Chondrocyte (in vitro differentiated cells): ENCODE measurements around the gene NLRX1. TPM values are rescaled to one million over a fixed set of nuclear protein-coding genes. Genes with fewer than 3 reads are reported as not detected.
"Not testable (repeated sequence)": the region's sequence is repeated elsewhere in the genome, so short reads cannot be mapped to it uniquely, and the experiment has no call there.

Experiments
- DNase-seq: peaks from one replicate; pipeline ENCODE4 v3.0.0; 2021; ENCODE audit warnings: mixed read lengths, low spot score
- H3K27ac Mint-ChIP-seq: one replicate; pipeline ENCODE4 v1.8.0; 2021; ENCODE audit warnings: mild to moderate bottlenecking, moderate library complexity, mixed read lengths; ENCODE audit not compliant: unreplicated experiment
- H3K27me3 Mint-ChIP-seq: 2 replicates; pipeline ENCODE4 v1.8.0; 2021; ENCODE audit warnings: low read depth, mixed read lengths
- H3K36me3 Mint-ChIP-seq: 2 replicates; pipeline ENCODE4 v1.8.0; 2021; ENCODE audit warnings: low read depth, mixed read lengths
- H3K4me1 Mint-ChIP-seq: 2 replicates; pipeline ENCODE4 v1.8.0; 2021; ENCODE audit warnings: low read depth, mild to moderate bottlenecking, mixed read lengths
- H3K4me3 Mint-ChIP-seq: one replicate; pipeline ENCODE4 v1.8.0; 2021; ENCODE audit warnings: mild to moderate bottlenecking, moderate library complexity, mixed read lengths; ENCODE audit not compliant: unreplicated experiment
- H3K9me3 Mint-ChIP-seq: 2 replicates; pipeline ENCODE4 v1.8.0; 2021; ENCODE audit warnings: low read depth, mixed read lengths
- CTCF ChIP-seq: fragments of 200-600 bp; sonication (generic); IDR thresholded peaks from 2 replicates; pipeline ENCODE4 v1.5.0; 2021; ENCODE audit warnings: antibody characterized with exemption, mild to moderate bottlenecking, moderate library complexity
- total RNA-seq: library from RNA; stranded (reverse); gene quantifications from 3 replicates; pipeline ENCODE4 v1.2.1, GENCODE V29; 2021

NLRX1 gene
- total RNA-seq, 1 donor from 2014 or later: 20.1 TPM

GRCh38 chr11:119198925-119199324 is 30.4 kb downstream of the NLRX1 start:
- Mint-ChIP-seq H3K4me1 (no peaks in the 10 kb centered on the region), H3K27me3 (no peaks in the 10 kb centered on the region), H3K9me3 (no peaks in the 10 kb centered on the region), H3K36me3 (no peaks in the 10 kb centered on the region), H3K4me3 (no peak overlapping the region), H3K27ac (no peak overlapping the region)
- TF ChIP-seq CTCF: no peak
- DNase-seq: peak; percentile 40

DNA sequence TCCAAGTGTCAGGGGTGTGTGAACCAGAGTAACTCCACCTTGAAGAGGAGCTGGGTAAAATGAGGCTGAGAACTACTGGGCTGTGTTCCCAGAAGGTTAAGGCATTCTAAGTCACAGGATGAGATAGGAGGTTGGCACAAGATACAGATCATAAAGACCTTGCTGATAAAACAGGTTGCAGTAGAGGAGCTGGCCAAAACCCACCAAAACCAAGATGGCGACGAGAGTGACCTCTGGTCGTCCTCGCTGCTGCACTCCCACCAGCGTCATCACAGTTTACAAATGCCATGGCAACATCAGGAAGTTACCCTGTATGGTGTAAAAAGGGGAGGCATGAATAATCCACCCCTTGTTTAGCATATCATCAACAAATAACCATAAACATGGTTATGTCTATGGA is 32.7 kb downstream of the NLRX1 start:
- not testable (repeated sequence) for H3K27me3 Mint-ChIP-seq, H3K27ac Mint-ChIP-seq, H3K4me3 Mint-ChIP-seq, H3K9me3 Mint-ChIP-seq, H3K4me1 Mint-ChIP-seq, H3K36me3 Mint-ChIP-seq
- DNase-seq: peak; percentile 9

DNA sequence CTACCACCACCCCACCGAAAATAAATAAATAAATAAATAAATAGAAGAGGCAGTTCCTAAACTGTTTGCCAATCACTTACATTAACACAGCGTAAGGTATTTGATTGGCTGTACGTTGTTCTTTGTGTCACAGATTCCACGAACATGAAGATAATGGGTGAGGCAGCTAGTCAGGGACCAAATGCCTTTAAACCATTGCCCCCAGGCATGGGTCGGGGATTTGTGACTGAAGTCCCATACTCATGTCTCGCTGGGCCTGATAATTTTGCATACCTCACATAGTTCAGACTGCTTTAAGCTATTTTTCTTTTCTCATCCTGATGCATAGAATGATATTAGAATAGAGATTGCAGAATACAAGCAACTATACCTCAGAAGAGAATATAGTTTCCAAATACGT is 34.0 kb downstream of the NLRX1 start:
- Mint-ChIP-seq H3K9me3 (no peaks in the 10 kb centered on the region), H3K4me1 (peaks cover 12% of the 10 kb centered on the region), H3K27me3 (no peaks in the 10 kb centered on the region), H3K4me3 (no peak overlapping the region), H3K36me3 (no peaks in the 10 kb centered on the region), H3K27ac (no peak overlapping the region)
- no peak for TF ChIP-seq CTCF
- DNase-seq: no peak

- Mint-ChIP-seq H3K27ac (no peak overlapping the region), H3K36me3 (no peaks in the 10 kb centered on the region), H3K9me3 (no peaks in the 10 kb centered on the region), H3K4me1 (peaks cover 24% of the 10 kb centered on the region), H3K4me3 (no peak overlapping the region), H3K27me3 (no peaks in the 10 kb centered on the region)
- peak; percentile 25 for DNase-seq
- no peak for TF ChIP-seq CTCF
These were observed 35.5 kb downstream of the NLRX1 start for GRCh38 chr11:119204066-119204465.

DNA sequence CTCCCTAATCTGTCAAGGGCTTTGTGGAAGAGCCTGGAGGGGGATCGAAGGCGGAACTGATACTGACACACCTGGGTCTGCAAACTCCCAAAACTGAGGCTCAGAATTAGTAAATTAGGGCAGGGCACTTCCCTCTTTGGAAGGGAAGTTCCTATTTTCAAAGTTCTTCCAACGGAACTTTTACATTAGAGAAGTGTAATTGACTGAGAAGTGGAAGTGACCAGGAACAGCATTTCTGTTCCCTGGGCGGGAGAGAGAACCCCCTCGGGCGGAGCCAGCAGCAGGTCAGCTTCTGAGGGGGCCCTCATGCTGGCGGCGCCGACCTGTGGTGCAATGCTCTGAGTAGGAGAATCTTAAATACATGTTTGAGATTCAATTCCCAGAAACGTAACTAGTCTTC is 36.6 kb downstream of the NLRX1 start:
- no peaks in the 10 kb centered on the region for H3K36me3 Mint-ChIP-seq
- H3K9me3 Mint-ChIP-seq: no peaks in the 10 kb centered on the region
- H3K27me3 Mint-ChIP-seq: no peaks in the 10 kb centered on the region
- no peak for TF ChIP-seq CTCF
- H3K4me3 Mint-ChIP-seq: no peak overlapping the region
- peaks cover 32% of the 10 kb centered on the region for H3K4me1 Mint-ChIP-seq
- no peak overlapping the region for H3K27ac Mint-ChIP-seq
- DNase-seq: peak; percentile 60
